Activated CD8-positive, alpha-beta memory T cell treated with anti-CD3 and anti-CD28 coated beads, Interleukin-2, amount 50 U/mL, for 4 hours (primary cell): ENCODE results near the gene GATAD2A.
A peak's percentile ranks its signal among the peaks of the same experiment; 100 is the strongest.
"Not testable (repeated sequence)": the region's sequence is repeated elsewhere in the genome, so short reads cannot be mapped to it uniquely, and the experiment has no call there.

Experiments used
- DNase-seq: peaks from one replicate; pipeline ENCODE4 v3.0.0-alpha.2; 2020

The GATAD2A gene

DNA sequence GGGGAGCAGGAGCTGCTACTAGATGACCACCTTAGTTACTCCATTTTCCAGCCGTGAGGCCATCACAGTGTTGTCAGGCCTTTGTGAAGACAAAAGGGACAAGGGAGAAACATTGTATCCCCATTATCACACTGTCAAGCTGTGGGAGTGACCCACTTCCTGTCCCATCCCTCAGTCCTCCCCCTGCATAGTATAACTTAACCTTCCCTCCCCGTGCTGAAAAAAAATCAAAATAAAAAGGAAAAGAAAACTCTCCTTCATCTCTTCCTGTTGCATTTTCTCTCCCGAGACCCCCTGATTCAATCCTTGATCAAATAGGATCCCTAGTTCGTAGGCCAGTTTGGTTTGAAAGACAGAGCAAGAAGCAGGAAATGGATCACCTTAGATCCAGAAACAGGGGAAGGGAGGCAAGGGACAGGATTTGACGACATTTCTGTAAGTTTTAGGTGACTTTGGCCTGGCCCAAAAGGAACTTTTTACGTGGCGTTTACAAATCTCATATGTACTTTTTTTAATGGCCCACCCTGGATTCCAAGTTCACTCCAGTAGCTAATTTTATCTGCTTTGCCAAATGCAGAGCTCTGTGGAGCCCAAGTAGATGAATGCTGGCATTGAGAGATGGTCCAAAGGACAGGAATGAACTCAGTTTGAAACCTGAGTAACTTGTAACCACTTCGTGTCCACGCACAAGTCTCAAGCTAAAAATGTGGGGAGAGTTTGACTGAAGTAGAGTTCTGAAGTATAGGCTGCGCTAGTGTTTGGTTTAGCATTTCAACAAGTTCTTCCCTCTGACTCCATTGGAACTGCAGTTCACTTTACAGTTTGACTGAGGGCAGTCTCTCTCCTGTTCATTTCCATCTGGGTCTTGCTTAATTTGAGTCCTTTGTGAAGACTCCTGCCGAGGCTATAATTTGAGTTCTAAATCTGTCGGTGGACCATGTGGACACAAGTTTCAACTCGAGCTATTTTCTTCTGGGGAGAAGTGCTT is 16.6 kb upstream of the GATAD2A start:
- DNase-seq, result no peak

DNA sequence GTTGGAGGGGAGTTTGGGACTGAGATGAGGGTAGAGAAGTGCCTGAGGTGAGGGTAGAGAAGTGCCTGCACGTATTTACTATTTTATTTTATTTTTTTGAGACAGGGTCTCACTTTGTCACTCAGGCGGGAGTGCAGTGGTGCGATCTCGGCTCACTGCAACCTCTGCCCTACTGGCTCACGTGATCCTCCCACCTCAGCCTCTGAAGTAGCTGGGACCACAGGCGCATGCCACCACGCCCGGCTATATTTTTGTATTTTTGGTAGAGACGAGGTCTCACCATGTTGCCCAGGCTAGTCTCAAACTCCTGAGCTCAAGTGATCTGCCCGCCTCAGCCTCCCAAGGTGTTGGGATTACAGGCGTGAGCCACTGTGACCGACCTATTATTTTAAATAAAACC is 15.8 kb upstream of the GATAD2A start:
- not testable (repeated sequence) for DNase-seq

DNA sequence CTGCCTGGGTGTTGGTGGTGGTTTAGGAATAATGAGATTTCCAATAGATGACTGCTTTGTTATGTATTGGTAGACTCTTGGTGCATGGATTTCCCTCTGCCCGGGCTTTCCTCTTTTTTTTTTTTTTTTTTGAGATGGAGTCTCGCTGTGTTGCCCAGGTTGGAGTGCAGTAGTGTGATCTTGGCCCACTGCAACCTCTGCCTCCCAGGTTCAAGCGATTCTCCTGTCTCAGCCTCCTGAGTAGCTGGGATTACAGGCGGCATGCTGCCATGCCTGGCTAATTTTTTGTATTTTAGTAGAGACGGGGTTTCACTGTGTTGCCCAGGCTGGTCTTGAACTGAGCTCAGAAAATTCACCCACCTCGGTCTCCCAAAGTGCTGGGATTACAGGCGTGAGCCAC is 11.1 kb upstream of the GATAD2A start:
- not testable (repeated sequence) for DNase-seq

DNA sequence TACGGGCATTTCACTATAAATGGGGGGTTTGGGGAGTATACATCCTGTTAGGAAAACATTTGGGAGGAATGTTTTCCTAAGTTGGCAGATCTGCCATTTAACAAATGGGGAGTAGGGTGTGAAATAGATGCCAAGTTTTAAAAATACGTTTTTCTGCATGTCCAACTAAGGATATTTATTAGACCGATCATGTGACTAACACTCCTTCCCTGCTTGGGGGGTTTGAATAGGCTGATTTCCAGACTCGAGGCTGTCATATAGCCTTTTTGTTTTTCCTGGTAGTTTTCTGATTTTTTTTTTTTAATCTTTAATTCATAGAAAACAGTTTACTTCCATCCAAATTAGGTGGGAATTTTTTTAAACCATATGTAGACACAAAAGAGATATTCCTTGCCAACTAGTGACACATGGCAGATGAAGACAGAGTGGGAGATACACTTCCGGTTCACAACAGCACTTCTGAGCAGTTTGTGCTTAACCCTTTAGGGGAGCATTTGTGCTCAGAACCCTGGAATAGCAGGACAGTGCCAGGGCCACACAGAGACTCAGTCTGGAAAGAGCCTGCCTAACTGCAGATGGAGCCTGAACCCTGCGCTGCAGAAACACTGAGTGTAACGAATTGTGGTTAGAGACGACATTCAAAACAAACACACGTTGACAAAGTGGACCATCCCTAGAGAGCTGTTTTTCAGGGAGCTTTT is 5.6 kb upstream of the GATAD2A start:
- no peak for DNase-seq

DNA sequence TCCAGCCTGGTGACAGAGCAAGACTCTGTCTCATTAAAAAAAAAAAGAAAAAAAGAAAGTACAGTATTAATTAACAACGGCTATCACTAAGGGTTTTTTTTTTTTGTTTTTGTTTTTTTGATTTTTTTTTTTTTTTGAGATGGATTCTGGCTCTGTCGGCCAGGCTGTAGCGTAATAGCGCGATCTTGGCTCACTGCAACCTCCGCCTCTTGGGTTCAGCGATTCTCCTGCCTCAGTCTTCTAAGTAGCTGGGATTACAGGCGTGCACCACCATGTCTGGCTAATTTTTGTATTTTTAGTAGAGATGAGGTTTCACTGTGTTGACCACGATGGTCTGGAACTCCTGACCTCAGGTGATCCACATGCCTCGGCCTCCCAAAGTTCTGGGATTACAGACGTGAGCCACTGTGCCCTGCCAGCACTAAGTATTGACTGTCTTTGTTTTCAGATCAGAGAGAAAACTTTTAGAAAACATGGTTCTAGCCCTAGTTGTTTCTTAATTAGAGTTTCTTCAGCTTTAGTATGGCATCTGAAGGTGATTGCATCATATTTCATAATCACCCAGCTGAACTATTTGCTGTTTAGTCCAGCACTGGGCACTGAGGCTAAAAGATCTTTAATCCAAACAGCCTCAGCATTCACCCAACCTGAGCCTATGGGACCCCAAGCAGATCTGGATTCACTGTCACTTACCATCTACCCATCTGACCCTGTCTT is 2.7 kb upstream of the GATAD2A start:
- DNase-seq, result no peak

DNA sequence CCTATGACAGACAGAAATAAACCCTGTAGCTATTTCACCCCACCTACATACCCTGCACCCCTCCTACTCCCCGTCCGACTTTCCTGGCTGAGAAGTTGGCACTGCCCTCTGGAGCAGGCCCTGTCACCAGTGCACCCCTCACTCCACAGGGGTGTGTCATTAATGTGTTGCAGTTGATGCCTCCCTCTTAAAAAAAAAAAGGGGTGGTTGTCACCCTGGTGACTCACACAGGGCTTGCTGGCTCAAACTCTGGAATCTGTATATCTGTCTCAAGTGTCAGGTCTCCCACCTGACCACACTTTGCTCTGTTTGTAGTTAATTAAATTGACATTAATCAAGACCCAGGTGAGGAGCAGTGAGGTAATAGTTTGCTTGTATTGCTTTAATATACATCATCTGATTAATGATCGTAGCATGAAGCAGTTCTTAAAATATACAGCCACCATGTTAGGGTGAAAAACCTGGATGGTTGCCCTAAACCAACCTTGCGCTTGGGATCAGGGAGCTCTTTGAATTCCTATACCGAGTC is 2.0 kb upstream of the GATAD2A start:
- peak; percentile 32 for DNase-seq

DNA sequence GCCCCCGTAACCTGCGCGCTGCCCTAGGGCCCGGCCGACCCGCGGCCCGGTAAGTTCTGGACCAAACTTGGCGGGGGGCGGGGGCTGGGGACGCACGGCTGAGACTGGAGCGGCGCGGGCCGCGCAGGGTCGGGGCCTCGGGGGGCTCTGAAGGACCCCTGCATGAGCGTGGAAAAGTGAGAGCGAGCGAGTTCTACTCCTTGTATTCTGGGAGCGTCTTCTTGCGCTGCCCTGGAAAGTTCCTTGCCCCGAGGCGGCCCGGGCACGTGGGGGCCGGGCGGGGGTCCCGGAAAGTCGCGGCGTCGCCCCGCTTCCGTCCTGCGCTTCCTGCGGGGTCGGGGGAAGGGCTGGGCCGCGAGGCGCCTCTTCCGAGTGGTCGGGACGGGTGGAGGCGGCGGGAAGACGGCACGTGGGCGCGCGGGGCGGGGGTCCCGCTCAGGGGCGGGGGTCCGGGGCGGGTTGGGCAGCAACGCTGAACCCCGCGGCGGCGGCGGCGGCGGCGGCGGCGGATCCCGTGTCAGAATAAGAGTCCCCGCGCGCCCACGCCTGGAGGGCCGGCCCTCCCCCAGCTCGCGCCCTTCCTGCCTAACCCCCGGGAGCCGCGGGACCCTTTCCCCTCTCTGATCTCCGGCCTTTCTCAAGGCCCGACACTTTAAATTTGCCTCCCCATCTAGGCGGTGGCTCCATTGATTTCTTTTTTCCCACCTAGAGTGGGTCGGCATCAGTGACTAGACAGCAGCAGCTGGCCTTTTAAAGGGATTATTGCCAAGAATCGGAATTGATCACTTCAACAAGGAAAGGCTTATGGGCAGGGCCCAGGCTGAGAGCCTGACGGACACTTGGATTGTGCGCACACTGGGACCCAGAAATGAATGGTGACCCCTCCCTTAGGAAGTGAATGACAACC is 749 bp downstream of the GATAD2A start:
- DNase-seq, result peak; percentile 49

DNA sequence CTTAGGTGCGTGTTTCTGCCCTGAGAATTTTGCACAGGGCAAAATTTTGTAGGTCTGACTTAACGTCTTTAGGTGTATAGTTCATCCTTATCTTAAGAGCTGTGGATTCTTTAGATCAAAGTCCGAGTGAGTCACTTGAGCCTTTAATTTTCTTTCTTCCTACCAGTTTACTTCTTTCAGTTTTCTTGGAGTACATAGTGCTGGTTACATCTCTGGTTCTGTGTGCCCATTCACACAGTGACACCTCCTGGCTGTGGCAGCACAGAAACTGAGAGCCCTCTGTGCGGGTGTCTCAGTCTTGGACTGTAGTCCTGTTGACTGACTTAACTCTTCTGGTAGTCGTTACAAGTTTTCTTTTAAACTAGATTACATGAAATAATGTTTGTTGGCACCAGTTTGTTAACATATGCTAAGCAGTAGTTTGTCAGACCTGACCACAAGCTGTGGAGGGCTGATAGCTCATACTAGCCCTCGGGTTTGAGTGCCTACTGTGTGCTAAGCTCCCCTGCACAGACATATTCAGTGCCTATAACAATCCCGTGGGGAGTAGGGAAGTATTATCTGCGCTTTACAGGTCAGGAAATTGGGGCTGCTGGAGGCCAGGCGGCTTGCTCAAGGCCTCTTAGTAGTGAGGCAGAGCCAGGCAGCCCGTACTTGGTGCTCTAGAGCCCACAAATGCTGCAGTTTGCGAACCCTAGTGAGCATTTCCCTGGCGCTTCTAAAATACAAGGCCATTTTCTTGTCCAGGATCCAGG is 1.6 kb downstream of the GATAD2A start:
- peak; percentile 46 for DNase-seq

DNA sequence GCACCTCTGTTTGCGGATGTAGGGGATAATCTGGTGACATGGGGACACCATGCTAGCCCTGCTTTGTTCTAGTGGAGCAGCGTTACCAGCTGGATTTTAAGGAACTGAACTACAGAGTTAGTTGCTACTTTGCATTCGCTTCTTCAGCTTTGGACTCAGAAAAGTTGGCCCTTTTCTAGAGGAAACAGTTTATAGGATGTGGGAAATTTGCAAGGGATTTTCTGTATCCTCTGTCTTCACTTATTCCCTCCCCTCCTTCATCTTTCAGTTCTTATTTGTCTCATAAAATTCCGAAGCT is 2.1 kb downstream of the GATAD2A start:
- no peak for DNase-seq

DNA sequence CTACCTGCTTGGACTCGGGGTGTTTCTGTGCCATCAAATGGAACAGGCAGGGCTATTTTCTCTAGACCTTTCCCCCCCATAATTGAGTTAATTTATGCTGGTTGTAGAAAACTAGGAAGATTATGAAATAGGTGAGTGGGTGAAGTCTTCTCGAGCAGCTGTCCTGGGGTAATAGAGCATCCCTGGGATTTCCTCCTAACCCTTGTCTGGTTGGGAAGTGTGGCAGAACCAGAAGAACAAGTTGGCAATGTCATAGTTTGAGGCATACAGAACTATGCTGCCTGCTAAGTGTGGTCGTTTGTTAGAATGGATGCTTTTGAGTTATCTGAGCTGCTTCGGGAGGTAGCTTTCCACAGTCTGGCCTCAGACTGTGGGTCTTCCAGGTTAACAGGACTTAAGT is 3.7 kb downstream of the GATAD2A start:
- no peak for DNase-seq

DNA sequence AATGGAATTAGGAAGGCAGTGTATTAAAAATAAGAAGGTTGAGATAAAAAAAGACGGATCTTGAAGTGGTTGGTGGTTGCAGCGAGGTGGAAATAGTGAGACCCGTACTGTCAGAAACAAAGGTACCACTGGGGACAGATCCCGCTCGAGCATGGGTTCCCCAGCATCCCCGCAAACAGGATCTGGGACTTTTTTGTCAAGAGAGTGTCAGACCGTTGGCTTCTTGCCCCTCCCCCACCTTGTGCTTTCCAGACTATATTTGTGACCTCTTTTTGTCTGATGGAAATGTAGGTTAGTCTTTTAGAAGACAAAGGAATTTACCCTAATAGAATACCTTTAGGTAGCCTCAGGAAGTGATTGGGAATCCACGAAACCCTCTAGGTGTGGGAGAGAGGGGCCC is 4.2 kb downstream of the GATAD2A start:
- DNase-seq, result no peak

DNA sequence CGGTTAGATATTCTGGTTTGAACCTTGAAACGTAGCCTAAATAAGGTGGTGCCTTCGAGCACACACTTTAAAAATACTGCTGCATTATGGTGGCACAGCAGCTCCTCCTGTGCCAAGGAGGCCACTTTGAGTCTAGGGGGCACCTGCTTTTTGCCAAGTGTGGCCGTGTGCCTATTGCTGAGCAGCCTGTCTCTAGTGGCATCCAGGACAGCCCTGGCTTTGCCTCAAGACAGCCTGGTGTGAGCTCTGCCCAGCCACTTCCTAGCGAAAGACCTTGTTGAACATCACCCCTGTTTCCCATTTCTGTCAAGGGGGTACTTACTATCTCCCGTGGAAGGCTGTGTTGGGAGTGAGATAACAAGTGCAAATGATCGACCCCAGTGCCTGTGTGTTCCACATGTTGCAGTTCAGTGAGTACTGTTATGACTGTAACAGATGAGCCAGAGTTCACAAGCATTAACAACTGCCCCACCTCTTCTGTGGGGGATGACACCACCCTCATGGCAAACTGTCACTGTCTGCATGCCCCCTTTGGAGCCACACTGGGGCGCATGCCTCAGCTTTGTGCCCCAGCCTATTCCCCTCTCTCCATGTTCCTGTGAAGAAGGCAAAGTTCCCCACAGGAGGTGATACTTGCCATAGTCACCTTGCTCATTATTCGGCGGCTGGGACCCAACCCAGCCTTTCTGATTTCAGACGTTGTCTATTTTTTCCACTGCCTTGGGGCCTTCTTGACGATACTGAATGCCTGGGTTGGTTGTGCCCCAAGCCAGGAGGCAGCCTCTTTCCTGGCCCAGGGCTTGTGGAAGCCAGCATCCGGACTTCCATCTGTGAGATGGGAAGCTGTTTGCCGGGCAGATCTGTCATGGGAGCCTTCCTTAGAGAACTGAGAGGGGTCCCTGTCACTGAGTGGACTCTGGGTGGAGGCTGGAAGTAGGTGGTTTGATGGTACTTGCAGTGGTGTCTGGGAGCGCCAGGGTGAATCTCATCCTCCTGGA is 5.4 kb downstream of the GATAD2A start:
- DNase-seq, result peak; percentile 36

DNA sequence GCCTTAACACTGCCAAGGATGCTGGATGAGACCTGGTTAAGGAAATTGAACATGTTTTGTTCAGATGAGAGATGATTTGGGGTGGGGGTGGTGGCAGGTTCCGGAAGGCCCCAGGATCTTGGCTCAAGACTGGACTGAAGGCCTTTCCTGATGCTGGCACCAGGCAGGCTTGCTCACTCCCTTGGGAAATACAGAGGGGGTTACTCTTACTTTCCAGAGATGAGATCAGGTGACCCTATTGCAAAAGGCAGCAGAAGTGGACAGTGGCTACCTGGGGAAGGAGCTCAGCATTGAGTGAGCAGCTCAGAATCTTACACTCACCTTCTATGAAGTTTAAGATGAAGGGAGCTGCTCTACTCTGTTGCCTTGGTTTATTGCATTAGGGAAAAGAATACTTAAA is 10.8 kb downstream of the GATAD2A start:
- no peak for DNase-seq

DNA sequence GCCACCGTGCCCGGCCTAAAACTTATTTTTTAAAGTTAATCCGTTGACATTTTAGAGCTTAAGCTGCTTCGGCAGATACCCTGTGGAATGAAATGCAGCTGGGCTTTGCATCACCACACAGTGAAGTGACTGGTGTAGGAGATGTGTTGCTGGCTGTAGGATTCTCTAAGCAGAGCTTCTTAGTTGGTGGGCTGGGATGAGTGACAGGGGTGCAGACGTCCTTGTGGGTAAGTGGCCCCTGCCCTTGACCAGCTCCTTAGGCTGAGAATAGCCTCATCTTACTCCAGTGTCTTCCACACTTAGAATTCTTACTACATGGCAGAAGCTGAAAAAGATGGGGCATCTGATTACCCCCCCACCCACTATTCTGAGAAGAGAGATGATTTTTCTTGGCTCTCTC is 11.6 kb downstream of the GATAD2A start:
- no peak for DNase-seq

DNA sequence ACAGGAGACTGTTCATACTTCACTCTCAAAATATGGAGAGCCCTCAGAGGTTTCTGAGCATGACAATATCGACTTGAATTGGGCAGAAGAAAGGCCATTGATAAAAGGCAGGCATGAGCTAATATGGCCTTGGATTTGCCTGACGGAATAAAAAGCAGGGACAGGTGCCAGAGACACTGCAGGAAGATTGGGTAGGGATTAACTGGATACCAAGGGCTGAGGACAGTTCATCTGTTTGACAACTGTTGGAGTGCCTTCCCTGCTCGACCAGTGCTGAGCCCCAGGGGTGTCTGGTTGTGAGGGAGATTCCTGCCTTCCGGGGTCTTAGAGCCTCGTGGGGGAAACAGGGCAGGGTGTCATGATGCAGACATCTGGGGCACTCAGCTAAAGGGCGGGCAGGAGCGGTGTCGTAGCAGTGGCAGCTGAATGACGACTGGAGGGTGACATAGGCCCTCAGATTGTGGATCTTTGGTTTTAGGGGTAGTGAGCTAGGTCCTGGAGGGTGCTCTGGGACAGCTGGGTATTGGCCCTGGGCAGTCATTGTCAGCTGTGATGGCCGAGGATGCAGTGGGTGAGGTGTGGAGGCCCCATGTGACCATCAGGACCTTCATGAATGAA is 12.3 kb downstream of the GATAD2A start:
- no peak for DNase-seq

DNA sequence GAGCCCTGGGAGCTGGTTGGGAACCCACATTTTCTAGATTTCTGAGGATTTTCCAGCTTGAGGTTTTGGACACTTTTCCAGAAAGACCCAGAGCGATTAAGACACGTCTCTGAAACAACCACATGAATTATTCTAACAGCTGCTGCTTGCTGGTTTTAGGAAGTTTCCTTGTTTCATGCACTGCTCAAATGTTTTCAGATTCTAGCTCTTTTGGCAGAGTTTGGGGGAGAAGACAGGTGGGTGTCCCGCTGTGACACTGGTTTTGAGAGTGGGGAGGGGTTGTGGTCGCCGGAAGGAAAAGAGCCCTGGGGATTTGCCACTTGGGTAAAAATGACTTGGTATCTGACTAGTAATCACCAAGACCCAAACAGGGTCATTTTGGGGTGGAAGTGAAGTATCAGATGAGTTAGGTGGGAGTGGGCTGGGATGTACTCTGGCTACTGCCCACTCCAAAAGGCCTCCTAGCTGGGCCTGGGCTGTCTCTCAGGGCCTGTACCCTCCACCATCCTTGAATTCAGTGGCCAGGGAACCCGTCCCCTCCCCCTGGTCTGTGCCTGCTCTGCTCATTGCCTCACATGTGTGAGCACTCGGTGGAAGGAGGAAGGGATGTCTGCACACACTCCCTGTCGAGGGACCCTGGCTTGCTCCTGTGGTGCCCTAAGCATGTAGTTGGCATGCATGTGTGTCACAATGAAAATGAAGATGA is 13.2 kb downstream of the GATAD2A start:
- DNase-seq, result no peak

DNA sequence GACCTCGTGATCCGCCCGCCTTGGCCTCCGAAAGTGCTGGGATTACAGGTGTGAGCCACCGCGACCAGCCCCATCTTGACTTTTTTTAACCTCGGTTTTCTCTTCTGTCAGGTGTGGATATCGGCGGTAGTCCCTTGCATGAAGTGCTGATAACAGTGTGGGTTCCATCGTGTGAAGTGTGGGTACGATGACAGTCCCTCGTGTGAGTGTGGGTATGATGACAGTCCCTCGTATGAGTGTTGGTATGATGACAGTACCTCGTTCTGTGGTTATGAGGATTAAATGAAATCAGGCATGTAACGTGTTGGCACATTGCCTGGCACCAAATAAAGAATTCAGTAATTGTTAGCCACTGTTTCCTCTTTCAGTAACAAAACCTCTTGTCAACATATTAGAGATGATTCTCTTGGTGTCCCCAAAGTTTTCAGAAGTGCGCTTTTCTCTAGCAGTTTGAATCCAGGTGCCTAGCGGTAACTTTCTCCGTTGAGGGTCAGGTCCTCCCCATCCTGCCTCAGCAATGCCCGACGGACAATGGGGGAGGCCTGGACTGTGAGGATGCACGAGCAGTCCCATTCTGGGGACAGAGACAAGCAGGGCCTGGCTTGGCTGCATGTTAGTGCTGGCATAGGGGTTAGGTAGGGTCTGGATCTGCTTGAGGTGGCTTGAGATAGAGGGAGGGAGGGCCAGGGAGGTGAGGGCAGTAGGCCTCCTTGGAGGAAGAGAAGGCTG is 15.3 kb downstream of the GATAD2A start:
- DNase-seq, result peak; percentile 43

DNA sequence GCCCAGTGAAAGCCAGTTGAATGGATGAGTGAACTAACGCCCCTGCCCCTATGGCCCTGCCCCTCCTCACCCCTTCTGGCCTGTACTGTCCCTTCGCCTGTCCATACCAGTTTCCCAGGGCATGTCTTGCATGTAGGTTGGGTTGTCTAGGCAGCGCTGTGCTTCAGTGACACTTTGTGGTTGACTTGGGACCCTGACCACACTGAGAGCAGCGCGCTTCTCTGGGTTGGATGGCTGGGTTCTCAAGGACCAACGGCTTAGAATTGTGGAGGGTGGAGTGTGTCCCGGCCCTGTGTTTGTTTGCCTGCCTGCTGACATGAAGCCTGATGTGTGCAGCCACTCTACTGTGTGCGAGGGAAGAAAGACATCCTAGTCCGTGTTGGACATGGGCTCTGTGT is 15.8 kb downstream of the GATAD2A start:
- DNase-seq, result no peak
